ENCODE results near the gene ME3.

ME3 gene

DNA sequence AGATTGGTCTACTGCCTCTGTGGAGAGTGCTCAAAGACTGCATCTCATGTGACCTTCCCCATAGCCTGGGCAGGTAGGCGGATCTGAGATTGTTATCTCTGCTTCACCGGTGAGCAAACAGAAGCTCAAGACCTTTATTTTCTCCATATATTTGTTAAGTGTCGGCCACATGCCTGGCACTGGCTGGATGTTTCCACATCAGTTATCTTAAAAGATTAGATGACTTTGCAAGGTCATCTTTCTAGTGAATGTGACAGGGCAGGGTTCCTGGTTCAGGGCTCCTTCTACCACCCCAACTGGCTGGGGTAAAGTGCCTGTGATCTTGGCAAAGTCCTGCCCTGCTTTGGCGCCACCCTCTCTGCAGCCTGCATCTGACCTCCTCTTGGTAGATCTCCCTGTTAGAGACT is 172.7 kb downstream of the ME3 start:
- intact Hi-C loops (cut with DNase I; ENCODE audit: low total_unique reads): no loop called here
- DNase-seq: no peak
- Histone ChIP-seq H3K4me3 (no peak overlapping the region), H3K9me3 (no peaks in the 10 kb centered on the region), H3K27me3 (no peaks in the 10 kb centered on the region), H3K36me3 (peaks cover 0 to 7% (median 7%) of the 10 kb centered on the region in 3 donors), H3K4me1 (peaks cover 0 to 22% (median 8%) of the 10 kb centered on the region in 4 donors), H3K27ac (no peak overlapping the region)
- TF ChIP-seq, protein P1, sequence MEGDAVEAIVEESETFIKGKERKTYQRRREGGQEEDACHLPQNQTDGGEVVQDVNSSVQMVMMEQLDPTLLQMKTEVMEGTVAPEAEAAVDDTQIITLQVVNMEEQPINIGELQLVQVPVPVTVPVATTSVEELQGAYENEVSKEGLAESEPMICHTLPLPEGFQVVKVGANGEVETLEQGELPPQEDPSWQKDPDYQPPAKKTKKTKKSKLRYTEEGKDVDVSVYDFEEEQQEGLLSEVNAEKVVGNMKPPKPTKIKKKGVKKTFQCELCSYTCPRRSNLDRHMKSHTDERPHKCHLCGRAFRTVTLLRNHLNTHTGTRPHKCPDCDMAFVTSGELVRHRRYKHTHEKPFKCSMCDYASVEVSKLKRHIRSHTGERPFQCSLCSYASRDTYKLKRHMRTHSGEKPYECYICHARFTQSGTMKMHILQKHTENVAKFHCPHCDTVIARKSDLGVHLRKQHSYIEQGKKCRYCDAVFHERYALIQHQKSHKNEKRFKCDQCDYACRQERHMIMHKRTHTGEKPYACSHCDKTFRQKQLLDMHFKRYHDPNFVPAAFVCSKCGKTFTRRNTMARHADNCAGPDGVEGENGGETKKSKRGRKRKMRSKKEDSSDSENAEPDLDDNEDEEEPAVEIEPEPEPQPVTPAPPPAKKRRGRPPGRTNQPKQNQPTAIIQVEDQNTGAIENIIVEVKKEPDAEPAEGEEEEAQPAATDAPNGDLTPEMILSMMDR (IDR thresholded peaks at IDR 0.05): no peak

DNA sequence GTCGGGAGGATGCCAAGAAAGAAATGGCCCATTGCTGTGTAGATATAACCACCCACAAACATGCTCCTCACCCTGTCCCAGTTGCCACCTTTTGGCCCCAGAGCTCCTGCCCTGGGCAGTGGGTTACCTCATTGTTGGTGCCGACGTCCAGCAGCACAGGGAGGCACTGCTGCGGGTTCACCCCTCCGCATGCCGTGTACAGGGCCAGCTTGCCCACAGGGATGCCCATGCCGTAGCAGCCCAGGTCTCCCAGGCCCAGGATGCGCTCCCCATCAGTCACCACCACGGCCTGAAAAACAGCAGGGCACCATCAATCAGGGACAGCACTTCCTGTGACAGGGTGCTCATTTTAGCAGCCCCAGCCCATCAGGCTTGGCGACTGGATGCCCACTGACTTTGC is 174.6 kb downstream of the ME3 start:
- TF ChIP-seq, protein P1 (IDR thresholded peaks at IDR 0.05): no peak
- intact Hi-C loops (cut with DNase I; ENCODE audit: low total_unique reads): no loop called here
- Histone ChIP-seq H3K36me3 (peaks cover 0 to 7% (median 7%) of the 10 kb centered on the region in 3 donors), H3K9me3 (no peaks in the 10 kb centered on the region), H3K4me1 (peaks cover 0 to 21% (median 12%) of the 10 kb centered on the region in 4 donors), H3K27me3 (no peaks in the 10 kb centered on the region), H3K4me3 (no peak overlapping the region), H3K27ac (peak overlapping the region; percentile 27 to 53)
- DNase-seq: no peak

DNA sequence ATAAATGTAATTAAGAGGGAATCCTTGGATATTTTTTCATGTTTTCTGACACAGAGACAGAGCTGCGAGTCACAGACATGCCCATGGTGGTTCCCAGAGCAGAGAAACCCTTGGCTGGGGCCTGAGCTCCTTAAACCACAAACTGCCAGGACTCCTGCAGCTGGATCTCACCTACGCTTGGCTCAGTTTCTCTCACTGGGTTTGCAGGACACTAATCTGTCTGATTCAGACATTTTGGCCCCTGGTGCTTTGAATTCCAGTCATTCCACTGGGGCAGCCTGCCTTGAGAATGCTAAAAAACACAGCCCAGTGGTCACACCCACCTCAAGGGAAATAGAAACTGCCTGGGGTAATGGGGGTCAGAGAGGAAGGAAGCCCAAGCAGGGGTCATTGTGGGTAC is 175.1 kb downstream of the ME3 start:
- intact Hi-C loops (cut with DNase I; ENCODE audit: low total_unique reads): no loop called here
- H3K9me3 ChIP-seq: no peaks in the 10 kb centered on the region
- H3K27me3 ChIP-seq: no peaks in the 10 kb centered on the region
- peaks cover 0 to 7% (median 2%) of the 10 kb centered on the region in 3 donors for H3K36me3 ChIP-seq
- H3K27ac ChIP-seq: peak overlapping the region; percentile 27 to 53
- DNase-seq: no peak
- TF ChIP-seq, protein P1 (IDR thresholded peaks at IDR 0.05): no peak
- H3K4me3 ChIP-seq: no peak overlapping the region
- H3K4me1 ChIP-seq: peaks cover 0 to 26% (median 17%) of the 10 kb centered on the region in 4 donors

DNA sequence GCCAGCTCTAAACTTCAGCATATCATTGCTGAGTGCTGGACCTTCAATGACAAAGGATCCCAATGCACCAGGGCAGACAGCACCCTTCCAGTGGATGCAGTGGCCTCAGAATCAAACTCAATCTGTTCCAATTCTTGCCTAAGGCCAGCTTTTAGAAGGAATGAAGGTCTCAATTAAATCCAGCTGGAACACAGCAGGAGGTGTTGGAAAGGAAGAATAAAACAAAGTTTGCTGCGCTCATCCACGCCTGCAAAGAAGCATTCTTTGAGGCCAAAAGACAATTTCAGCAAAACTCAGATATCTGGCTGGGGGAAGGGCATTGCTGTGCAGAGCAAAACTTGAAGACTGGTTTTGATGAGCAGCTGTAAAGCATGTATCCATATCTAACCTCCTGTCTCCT is 177.1 kb downstream of the ME3 start:
- TF ChIP-seq, protein P1 (IDR thresholded peaks at IDR 0.05): no peak

DNA sequence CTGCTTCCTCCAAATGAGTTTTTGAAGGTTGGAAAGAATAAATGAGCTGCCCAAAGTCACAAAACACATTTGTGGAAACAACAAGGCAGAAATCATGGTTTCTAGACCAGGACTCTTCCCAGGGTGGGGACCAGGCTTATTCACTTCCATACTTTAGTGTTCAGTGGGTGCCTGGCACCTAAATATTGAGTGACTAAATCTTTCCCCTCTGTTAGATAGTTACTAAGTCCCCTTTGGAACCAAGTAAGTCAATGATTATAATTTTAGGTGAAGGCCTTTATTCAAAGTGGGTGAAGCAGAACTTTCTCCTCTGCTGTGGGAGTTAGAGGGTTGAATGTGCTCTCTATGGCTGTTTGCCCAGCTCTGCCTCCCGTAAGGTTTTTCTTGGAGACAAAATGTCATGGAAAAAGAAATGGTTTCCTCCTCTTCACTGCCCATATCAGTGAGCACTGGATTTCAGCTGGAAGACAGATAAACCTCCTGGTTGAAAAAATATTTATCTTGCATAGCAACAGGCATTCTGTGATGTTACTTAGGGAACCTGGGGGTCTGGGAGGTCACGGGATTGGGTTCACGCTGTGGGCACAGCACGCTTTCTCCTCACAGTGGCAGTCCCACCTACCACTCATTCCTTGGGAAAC is 179.9 kb downstream of the ME3 start:
- Histone ChIP-seq H3K27me3 (no peaks in the 10 kb centered on the region), H3K4me1 (peaks cover 0 to 38% (median 15%) of the 10 kb centered on the region in 4 donors), H3K36me3 (no peaks in the 10 kb centered on the region), H3K4me3 (no peak overlapping the region), H3K9me3 (no peaks in the 10 kb centered on the region), H3K27ac (peak overlapping the region; percentile 39 to 42)
- TF ChIP-seq, protein P1 (IDR thresholded peaks at IDR 0.05): no peak
- intact Hi-C loops (cut with DNase I; ENCODE audit: low total_unique reads): no loop called here
- no peak for DNase-seq

More for the DNA sequence above, 177.1 kb downstream of the ME3 start:
- H3K27me3 ChIP-seq: no peaks in the 10 kb centered on the region
- peaks cover 0 to 45% (median 20%) of the 10 kb centered on the region in 4 donors for H3K4me1 ChIP-seq
- intact Hi-C loops (cut with DNase I; ENCODE audit: low total_unique reads): no loop called here
- no peak for DNase-seq
- H3K4me3 ChIP-seq: no peak overlapping the region
- H3K36me3 ChIP-seq: peaks cover 0 to 7% (median 0%) of the 10 kb centered on the region in 3 donors
- H3K27ac ChIP-seq: no peak overlapping the region
- no peaks in the 10 kb centered on the region for H3K9me3 ChIP-seq
